LNCaP clone FGC (cell line): ENCODE measurements around the gene GDE1.

Experiments
- DNase-seq: peaks from one replicate; pipeline ENCODE4 v3.0.0-alpha.2; 2011; ENCODE audit warnings: low read depth
- H3K4me3 ChIP-seq: 2 replicates; pipeline ENCODE4 v1.5.1; 2011; ENCODE audit warnings: mild to moderate bottlenecking, low read depth, low read length, control low read depth
- TF ChIP-seq, protein P1 (sequence below): IDR thresholded peaks from 2 replicates; pipeline ENCODE4 v1.5.1; 2012; ENCODE audit warnings: mild to moderate bottlenecking; ENCODE audit not compliant: control insufficient read depth, insufficient read depth; ENCODE audit errors: extremely low read depth

Gene GDE1

DNA sequence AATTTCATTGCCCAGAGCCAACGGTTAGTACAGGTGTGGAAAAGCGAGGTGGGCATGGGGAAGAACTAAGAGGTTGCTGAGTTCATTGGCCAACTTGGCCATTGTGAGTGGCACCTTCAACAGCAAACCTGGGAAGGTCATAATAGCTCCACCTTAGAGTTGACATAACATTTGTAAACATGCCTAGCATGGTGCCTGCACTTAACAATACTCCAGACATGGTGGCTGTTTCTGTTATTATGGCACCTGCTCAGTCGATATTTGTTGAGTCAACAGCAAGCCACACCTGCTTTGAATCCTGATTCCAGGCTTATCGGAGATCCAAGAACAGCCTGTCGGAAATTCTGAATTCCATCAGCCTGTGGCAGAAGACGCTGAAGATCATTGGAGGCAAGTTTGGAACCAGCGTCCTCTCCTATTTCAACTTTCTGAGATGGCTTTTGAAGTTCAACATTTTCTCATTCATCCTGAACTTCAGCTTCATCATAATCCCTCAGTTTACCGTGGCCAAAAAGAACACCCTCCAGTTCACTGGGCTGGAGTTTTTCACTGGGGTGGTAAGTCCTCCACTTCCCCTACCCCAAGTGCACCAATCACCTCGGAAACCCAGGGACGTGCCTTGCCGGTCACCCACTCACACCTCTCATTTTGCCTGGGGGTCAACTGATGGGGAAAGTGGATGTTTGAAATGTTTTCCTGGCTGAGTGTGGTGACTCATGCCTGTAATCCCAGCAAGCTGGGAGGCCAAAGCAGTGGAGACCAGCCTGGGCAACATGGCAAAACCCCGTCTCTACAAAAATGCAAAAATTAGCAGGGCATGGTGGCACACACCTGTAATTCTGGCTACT lies 58.2 kb downstream of the GDE1 start:
- DNase-seq: no peak
- TF ChIP-seq, protein P1, sequence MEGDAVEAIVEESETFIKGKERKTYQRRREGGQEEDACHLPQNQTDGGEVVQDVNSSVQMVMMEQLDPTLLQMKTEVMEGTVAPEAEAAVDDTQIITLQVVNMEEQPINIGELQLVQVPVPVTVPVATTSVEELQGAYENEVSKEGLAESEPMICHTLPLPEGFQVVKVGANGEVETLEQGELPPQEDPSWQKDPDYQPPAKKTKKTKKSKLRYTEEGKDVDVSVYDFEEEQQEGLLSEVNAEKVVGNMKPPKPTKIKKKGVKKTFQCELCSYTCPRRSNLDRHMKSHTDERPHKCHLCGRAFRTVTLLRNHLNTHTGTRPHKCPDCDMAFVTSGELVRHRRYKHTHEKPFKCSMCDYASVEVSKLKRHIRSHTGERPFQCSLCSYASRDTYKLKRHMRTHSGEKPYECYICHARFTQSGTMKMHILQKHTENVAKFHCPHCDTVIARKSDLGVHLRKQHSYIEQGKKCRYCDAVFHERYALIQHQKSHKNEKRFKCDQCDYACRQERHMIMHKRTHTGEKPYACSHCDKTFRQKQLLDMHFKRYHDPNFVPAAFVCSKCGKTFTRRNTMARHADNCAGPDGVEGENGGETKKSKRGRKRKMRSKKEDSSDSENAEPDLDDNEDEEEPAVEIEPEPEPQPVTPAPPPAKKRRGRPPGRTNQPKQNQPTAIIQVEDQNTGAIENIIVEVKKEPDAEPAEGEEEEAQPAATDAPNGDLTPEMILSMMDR: no peak
- H3K4me3 ChIP-seq: no peak overlapping the region

DNA sequence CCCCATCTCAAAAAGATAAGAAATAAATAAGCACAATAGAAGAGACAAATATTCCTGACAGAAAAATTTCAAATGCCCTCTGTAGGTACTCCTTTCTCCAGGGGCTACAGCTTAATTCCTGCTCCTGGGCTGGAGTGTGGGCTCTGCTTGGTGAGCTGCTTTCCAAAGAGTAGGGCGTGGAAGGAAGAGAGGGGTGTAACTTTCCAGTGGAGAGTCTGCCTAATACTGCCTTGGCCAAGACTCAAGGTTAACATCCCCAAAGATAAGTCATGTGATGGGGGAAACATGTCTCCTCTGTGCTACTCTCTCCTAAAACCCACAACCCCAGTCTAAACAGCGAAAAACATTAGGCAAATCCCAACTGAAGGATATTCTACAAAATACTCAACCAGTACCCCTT lies 61.5 kb downstream of the GDE1 start:
- H3K4me3 ChIP-seq: no peak overlapping the region
- TF ChIP-seq, protein P1: no peak
- no peak for DNase-seq

DNA sequence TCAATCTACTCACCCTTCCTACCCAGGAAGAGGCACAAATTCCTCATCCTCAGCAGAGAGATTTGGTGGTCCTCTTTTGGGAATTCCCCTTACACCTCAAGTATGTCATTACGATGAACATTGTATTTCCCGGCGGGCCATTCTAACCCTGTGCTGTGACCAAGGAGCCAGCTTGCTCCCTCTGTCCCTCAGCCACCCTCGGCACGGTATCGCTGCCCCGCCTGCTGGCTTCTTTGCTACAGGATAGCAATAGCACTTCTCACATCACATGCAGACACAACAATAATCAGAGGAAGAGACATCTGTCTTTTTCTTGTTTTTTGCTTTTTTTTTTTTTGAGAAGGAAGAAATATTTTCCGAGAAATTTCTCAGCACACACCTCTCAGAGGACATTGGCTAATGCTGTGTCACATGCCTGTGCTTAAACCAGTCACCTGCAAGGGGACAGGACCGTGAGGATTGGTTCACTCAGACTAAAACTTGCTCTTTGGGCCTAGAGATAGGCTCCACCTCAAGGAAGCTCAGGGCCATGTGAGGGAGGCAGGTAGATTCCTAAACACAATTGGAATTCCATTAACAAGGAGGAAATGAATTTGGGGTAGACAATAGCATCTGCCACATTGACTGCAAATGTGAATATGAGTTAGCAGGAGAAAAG lies 63.0 kb downstream of the GDE1 start:
- no peak overlapping the region for H3K4me3 ChIP-seq
- no peak for DNase-seq
- TF ChIP-seq, protein P1: no peak
